NCI-H748 (cell line): ENCODE measurements around the gene EXOC4.

Experiments used
- DNase-seq: peaks from one replicate; lab custom pipeline; 2025; ENCODE audit not compliant: unreplicated experiment; lab: John Stamatoyannopoulos, UW

The EXOC4 gene

DNA sequence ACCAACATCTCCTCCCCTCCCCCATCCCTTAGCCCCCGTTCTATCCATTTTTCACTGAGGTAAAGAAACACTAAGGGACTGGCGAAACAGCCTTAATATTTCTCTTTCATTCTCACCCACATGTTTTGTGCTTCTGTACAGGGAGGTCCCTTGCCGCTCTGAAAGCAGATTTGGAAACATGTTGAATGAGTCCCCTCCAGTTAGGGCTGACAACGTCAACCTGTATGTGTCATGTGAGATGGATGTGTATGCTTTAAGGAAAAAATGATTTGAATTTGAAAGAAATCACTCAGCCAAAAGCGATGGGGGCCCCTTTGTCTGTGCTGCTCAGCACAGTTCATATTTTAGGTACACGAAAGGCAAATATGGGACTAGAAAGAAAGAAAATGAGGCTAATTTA lies 560.0 kb downstream of the EXOC4 start:
- DNase-seq = no peak

DNA sequence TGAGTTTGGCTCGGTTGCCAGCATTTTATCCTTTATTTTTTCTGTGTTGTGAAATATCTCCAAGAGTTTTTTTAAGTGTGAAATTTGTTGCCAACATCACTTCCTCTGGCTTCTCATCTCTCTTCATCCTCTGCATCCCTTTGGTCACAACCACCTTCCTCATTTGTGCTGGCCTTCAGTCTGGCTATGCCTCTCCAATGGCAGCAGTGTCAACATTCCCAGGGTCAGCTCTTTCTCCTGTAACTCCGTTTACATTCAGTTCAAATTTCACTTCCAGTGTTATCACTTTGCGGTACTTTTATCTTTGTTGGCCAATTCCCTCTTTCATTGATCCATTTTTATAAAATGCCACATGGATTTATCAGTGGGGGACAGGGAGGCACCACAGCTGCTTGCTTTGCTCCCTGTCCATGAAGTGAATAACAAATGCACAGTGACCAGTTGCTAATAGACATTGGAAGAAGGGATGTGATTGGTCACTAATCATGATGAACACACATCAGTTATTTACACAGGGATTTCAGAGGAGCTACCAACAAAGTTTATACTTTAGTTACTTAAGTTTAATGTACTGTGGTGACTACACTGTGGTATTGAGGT lies 562.8 kb downstream of the EXOC4 start:
- no peak for DNase-seq

DNA sequence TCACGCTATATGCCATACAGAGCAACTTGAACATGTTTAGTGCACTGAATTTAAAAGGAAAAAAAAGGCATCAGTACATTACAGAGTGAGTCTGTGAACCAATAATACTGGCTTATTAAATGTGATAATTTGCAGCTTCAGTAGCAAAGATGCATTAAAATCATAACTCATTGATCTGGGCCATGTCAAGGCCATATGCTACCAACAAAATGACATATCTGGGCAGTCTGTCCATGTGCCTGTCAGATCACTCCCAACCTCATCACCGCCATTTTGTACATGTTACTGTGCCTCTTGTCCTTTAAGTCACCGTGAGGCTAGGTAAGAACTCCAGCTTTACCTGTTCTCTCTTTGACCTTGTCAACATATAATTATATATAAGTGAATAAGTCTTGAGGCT lies 566.8 kb downstream of the EXOC4 start:
- no peak for DNase-seq

DNA sequence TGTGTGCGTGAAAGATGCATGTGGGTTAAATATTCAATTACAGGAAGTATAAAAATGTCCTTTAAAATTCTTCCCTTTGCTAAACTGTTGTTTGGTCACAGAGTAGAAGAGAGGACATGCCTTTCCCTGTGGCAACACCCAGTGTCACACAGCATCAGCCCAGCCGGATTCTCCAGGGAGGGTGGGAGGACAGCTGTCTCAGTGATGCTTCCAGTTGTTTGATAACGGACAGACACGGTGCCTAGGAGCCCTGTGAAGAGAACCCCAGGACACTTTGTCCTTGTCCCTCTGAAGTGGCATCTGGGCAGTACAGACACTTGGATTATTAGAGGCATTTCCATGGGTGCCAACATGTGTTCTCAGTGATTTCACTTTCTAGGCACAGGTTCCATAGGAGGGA lies 567.7 kb downstream of the EXOC4 start:
- DNase-seq = no peak

DNA sequence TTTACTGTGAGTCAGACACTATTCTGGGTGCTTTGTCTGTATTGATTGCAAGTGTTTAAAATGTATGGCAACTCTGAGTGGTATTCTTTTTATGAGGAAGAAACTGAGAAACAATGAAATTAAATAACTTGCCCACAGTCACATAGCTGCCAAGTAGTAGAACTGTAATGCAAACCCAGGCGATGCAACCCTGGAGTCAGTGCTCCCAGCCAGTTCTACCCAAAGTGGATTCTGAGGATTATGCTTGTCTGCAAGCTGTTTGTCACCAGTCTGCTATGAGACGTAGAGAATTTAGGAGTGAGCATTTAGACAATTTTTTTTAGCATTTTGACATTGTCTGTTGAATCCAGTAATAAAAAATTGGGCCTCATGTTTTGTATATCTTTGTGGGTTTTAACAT lies 568.3 kb downstream of the EXOC4 start:
- no peak for DNase-seq

DNA sequence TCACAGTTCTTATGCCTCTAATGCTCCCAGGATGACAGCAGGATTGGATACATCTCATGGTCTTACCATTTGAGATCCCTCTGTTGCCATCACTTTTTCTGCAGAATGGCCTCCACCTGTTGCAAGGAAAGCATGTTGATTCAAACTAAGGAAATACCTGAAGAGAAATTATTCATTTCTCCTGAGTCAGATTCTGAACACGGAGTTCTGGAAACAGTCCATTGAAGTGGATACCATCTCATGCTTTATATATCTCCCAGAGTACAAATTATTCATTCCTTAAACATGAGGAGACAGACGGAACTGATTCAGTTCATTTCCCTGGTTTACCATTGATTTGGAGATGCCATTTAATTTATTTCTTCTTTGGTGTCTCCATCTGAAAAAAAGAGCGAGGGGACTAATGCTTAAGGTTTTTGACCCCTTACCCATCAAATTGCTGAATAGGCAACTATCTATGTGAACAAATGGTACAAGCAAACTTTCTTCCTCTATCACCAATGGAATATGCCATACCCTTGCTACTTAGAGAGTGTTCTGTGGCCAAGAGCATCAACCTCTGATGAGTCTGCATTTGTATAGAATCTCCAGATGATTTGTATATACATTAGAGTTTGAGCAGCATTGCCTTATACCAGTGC lies 569.2 kb downstream of the EXOC4 start:
- no peak for DNase-seq

DNA sequence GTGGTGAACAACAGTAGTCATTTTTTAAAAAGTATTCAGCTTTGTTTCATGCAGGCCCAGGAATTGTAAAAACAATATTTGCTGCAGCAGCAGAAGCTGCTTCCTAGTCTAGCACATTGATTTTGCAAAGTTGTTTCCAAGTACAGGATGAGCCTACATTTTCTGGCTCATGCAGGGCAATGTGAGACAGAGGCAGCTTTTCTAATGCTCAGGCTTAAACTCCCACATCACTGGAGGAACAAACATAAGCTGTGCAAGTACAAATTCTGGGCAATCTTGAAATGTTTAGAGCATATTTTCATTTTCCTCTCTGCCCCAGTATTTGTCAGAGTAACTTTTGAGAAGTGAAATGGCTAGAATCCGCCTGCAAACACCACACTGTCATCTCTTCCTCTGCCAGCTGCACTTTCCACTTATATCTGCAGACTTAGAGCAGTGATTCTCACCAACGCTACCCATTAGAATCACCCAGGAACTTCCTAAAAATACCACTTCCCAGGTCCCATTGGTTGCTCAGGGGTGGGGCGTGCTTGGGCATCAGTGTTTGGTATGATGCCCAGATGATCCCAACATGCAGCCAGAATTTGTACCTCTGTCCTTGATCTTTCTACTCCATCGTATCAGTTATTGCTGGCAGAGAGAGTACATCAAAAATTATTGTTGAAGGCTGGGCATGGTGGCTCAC lies 570.1 kb downstream of the EXOC4 start:
- DNase-seq = no peak

DNA sequence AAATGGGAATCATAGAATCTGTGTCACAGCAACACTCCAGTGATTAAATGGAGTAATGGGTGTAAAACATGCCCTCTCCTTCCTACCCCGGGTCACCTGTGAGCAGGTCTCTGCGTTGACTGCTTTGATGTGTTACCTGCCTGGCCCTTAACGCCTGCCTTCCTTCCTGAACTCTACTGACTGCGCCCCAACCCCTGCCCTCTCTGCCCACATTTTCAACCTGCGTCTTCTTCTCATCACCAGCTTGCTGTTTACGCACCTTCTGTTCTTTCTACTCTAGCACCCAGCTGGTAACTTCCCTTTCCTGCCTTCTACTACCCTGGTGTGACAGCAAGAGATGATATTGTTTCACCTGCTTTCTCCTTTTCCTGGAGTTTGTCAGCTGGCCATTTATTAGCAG lies 571.3 kb downstream of the EXOC4 start:
- DNase-seq = no peak

DNA sequence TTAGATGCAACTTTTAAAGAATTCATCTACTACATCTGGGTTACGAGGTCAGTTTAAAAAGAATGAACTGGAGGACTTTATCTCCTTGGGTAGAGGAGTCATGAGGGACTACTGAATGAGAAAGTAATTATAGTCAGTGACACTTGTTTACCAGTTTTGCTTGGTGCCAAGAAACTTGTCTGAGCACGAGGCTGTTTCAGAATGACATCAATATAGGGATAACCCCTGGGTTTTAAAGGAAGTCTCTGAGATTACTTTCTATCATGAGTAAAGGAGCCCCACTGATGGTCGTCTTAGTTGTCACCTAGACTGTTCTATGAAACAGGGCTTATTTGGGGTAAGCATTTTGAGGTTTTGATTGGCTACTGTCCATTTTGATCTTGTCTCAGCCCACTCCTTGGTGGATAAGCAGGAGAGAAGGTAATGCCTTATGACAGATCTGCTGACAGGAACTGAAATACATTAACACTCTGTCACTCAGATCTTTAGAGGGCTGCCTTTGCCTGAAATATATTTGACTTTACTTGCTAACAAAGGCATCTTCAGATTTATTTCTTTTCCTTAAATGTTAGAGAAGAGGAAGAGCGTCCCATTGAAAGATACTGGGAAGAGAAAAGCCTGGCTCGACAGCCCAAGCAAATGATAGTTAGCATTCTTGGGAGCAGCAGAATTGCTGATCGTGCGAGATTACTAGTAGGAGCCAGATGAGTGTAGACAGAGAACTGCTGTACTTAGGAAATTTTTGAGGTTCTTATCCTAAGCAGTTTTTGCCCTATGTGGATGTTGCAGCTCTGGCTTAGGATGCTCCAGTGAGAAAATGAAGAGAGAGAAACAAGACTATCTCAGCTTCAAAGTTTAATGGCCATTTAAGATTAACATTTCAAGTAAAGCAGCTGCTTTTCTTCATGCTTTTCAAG lies 575.1 kb downstream of the EXOC4 start:
- no peak for DNase-seq

DNA sequence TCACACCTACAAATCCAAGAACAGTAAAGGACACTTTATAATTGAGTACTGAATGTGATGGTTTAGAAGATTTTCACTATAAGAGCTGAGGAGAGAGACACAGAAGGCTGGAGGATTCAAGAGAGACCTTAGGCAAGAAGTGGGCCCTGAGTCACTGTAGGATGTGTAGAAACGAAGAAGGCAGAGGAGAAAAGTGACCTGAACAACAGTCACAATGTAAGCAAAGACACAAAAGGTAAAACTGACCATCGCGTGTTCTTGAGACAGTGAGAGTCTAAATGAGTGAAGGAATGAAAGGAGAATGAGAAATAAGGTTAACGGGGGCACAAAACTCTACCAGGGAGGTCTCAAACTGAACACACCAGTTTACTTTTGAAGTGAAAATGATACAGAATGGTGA lies 576.0 kb downstream of the EXOC4 start:
- DNase-seq = no peak

DNA sequence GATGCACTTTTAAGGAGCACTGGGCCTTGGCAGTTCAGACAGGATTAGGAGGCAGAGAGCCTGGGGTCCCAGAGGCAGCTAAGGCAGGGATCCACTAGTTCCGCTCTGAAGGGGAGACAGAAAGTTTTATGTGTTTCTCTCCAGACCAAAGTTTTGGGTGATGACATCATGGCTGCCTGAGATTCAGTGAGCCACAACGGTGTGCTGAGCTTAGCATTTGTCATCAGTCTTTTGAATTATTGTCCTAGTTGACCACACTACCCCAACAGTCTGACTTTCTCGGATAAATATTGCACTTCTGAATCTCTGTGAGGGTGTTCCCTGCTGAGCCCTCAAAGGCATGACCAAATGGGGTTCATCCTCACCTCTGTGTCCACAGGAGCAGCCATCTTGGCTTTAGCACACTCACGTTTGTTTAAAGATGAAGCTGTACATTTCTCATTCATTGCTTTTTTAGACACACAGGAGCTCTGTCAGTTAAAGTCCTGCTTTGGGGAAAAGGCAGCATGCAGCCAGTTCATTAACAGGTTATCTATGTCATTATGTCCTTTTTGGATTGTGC lies 576.5 kb downstream of the EXOC4 start:
- DNase-seq = no peak

DNA sequence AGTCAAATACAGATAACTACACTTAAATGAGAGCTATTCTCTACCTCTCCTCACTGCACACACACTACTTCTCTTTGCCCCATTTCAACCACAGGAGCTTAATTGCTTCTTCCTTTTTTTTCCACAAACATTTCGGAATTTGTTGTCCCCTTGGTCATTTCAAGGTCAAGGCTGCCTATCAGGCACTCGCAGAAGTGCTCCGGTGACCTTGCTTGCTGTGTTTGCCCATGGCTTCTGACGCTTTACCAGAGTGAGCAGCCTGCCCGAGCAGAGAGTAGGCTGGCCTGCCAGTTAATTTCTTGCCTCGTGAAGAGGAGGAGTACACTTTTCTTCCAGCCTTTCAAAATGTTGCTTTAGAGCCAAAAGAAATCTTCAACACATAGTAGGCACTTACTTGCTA lies 577.2 kb downstream of the EXOC4 start:
- no peak for DNase-seq

DNA sequence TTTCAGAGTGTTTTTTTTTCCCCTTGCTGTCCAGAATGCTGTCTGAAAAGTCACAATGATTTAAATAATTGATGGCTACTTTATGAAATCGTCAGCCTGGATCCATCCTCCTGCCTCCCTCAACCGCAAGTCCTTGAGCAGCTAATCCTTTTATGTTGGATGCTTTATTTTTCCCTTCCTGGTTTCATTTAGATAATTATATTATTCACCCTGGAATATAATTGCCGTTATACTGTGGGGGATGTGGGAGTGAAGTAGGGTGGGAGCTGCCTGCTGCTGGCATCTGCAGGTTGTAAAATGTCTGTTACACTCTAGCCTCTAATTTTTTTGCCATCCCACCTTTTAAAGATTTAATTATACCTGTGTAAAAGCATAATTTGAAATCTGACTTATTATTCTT lies 583.8 kb downstream of the EXOC4 start:
- peak; percentile 67 for DNase-seq

DNA sequence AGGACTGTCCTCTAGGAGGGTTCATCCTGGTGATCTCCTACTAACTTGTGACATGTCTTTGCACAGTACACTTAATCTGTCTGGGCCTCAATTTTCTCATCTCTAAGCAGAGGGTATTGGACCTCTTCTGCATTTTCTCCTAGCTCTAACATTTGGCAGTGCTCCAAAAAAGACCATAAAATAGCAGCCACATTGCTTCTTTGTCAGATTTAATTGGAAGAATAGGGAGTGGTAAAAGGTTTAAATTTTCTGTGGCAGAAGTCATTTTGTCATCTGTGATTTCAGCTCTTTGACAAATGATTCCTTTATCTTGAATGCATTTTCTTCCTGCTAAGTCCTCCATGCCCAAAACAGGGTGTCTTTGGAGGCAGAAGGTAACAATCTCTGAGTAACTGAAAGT lies 584.3 kb downstream of the EXOC4 start:
- peak; percentile 83 for DNase-seq

DNA sequence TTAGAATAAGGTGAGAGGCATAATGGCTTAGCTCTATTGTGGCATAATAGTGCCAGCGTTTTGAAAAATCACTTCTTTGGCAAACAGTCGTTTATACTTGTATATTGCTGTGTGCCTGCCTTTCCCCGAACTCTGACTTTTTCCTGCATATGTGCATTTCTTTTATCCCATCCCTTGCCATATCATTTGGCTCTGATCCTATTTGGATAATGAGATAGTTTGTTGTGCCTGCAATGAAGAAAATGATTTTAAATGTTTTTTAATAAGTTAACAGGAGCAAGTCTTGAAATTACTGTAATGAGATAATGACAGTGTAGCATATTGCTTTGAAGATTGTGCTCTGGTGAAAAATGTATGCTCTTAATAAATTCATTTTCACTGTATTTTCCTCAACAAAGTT lies 586.2 kb downstream of the EXOC4 start:
- no peak for DNase-seq

DNA sequence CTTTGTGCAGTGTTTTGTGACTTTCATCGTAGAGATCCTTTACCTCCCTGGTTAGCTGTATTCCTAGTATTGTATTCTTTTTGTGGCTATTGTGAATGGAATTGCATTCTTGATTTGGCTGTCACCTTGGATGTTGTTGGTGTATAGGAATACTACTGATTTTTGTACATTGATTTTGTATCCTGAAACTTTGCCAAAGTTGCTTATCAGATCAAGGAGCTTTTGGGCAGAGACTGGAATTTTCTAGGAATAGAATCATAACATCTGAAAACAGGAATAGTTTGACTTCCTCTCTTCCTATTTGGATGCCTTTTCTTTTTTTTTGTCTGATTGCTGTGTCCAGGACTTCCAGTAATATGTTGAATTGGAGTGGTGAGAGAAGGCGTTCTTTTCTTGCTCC lies 590.5 kb downstream of the EXOC4 start:
- DNase-seq = no peak

DNA sequence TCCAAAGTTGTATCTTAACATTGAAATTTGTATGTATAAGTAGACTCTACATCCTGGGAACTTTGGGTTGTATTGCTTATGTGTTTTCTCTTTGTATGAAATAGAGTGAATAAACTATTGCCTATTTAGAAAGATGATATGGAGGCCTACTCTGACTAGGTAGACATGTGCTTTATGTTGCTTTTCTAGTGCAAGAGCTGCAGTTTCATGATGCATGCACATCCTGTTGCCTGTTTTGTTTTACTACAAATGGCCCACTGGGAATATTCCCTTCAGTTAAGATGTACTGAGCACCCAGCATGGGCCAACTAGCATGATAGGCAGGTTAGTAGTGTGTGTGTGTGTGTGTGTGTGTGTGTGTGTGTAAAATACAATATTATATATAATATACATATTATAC lies 592.1 kb downstream of the EXOC4 start:
- no peak for DNase-seq

DNA sequence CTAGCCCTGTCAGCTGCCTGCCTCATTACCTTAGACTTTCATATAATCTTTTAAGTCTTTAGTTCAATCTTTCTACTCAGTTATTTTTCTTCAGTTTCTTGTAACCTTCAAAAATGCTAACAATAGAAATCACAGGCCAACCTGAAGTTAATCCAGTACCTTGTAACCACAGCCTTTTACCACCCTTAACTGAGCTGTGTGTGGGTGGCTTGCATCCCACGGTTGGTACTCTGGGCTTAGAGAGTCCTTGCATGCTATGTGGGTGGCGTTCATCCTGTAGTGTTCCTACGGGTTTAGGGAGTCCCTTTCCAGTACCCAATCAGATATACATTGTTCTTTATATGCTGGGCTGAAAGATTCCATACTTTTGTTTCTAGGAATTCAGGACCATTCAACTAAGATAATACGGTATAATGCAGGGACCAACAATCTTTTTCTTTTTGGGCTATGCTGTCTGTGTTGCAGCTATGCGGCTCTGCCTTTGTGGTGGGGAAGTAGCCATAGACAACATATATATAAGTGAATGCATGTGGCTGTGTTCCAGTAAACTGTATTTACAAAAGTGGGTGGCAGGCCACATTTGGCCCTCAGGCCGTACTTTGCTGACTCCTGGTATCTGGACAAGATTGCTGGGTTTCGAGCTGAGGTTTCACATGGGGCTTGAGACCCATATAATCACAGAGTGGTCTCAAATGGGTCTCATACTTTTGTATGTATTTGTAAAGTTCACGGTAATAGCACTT lies 593.5 kb downstream of the EXOC4 start:
- DNase-seq = peak; percentile 25

DNA sequence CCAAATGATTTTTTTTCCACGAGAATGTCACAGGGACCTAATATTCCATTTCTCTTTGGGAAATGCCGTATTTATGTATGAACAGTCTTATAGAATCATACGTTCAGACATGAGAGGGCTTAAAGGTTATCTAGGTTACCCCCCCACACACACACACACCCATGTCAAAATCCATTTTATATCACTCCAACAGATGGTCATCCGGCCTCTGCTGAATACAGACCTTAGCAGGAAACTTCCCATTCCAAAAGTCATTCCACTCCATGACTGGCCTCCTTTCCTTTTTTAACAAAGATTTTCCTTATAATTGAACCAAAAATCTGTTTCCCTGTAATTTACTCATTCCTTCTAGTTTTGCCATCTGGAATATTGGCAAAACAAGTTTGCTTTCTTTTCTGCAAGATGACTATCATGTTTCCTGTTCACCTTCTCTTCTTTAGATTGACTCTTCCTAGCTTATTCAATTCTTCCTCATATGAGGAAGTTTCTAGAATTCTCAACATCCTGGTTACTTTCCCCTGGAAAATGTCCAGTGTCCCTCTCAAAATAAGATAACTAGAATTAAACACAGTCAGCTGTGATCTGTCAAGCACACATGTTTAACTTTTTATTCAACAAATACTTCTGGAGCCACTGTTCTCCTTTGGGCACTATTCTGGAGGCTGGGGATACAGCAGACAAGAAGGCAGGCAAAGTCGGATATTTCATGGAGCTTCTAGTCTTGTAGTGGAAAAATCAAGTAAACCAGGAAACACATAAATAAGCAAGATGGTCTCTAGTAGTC lies 597.8 kb downstream of the EXOC4 start:
- no peak for DNase-seq

DNA sequence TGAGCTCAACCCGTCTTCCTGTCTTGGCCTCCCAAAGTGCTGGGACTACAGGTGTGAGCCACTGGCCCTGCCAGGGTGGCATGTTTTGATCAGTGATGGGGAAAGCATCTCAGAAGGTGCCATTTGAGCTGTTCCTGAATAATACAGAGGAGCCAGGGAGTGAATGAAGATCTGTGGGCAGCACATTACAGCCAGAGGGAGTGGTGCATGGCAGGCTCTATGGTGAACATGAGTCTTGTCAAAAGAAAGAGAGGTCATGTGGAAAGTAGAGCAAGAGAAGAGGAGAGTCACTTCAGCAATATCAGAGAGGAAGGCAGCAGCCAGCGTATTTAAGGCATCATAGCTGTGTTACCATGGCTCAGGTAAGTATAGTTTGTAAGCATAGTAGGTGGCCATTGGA lies 598.5 kb downstream of the EXOC4 start:
- no peak for DNase-seq
